Ovary (tissue), 3 donors: ENCODE results near the gene RPL35A.

Experiments used
- EP300 ChIP-seq: sonication (generic); formaldehyde crosslinking; IDR thresholded peaks from one replicate; pipeline ENCODE4 v1.6.1; 2017; ENCODE audit warnings: antibody characterized with exemption
- TF ChIP-seq, protein P1 (sequence below), 3 donors: fragments of 450-650 bp in 2 of 3; fragments of 200-600 bp in 1 of 3; IDR thresholded peaks; one replicate each; pipeline versions ENCODE4 v1.5.1 to v1.8.0; 2016 to 2022; ENCODE audit warnings: antibody characterized with exemption in 3 of 3, mild to moderate bottlenecking in 1 of 3
- donor health status: DM: no; HTN: no; CAD: no.

DNA sequence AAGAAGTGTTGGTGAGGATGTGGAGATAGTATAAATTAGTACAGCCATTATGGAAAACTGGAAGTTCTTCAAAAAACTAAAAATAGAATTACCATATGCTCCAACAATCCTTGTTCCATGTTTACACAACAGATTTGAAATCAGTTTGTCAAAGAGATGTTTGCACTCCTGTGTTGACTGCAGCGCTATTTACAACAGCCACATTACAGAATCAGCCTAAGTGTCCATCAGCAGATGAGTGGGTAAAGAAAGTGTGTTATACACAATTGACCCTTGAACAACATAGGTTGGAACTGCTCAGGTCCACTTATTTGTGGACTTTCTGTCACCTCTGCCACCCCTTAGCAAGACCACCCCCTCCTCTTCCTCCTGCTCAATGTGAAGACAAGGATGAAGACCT lies 44.7 kb downstream of the RPL35A start:
- TF ChIP-seq, protein P1, sequence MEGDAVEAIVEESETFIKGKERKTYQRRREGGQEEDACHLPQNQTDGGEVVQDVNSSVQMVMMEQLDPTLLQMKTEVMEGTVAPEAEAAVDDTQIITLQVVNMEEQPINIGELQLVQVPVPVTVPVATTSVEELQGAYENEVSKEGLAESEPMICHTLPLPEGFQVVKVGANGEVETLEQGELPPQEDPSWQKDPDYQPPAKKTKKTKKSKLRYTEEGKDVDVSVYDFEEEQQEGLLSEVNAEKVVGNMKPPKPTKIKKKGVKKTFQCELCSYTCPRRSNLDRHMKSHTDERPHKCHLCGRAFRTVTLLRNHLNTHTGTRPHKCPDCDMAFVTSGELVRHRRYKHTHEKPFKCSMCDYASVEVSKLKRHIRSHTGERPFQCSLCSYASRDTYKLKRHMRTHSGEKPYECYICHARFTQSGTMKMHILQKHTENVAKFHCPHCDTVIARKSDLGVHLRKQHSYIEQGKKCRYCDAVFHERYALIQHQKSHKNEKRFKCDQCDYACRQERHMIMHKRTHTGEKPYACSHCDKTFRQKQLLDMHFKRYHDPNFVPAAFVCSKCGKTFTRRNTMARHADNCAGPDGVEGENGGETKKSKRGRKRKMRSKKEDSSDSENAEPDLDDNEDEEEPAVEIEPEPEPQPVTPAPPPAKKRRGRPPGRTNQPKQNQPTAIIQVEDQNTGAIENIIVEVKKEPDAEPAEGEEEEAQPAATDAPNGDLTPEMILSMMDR (IDR thresholded peaks at IDR 0.05) = no peak
- no peak for TF ChIP-seq EP300
